OCI-LY7 (cell line): Measurements from ENCODE around the gene SGK1. TPM values are rescaled to one million over a fixed set of nuclear protein-coding genes. Genes with fewer than 3 reads are reported as not detected.

Experiments
- BruUV-seq: library from RNA; stranded (reverse); fragments of 400-500 nt; replicated peaks from 2 replicates; lab custom pipeline; 2021; lab: Mats Ljungman, UMichigan
- CTCF ChIA-PET: fragments of 300-600 bp; sonication (Branson Sonifier 250); formaldehyde crosslinking; loops from one replicate; lab custom pipeline; 2022; ENCODE audit warnings: antibody characterized with exemption; ENCODE audit not compliant: unreplicated experiment; lab: Charles Lee
- POLR2A ChIA-PET: fragments of 300-600 bp; sonication (Branson Sonifier 250); formaldehyde crosslinking; loops from one replicate; lab custom pipeline; 2022; ENCODE audit warnings: antibody characterized with exemption; lab: Charles Lee
- DNase-seq: peaks from one replicate; pipeline ENCODE4 v3.0.0-alpha.2; 2015; ENCODE audit warnings: low spot score
- H2AFZ ChIP-seq: fragments of 200-600 bp; sonication (generic), shearing (Covaris generic); 2 replicates; pipeline ENCODE4 v1.6.1; 2014; ENCODE audit warnings: mild to moderate bottlenecking, antibody characterized with exemption, low read length, moderate library complexity
- H3K27ac ChIP-seq: fragments of 200-600 bp; sonication (generic); 2 replicates; pipeline ENCODE4 v1.5.1; 2014; ENCODE audit warnings: mixed run types, low read depth, mild to moderate bottlenecking, moderate library complexity, low read length, inconsistent platforms; ENCODE audit not compliant: poor library complexity, severe bottlenecking
- H3K36me3 ChIP-seq: fragments of 200-600 bp; sonication (generic); 2 replicates; pipeline ENCODE4 v1.6.1; 2014; ENCODE audit warnings: mild to moderate bottlenecking, antibody characterized with exemption, low read length, moderate library complexity, mixed read lengths; ENCODE audit not compliant: insufficient read depth
- H3K4me1 ChIP-seq: fragments of 200-600 bp; sonication (generic); 2 replicates; pipeline ENCODE4 v1.5.1; 2014; ENCODE audit warnings: mild to moderate bottlenecking, low read length; ENCODE audit not compliant: insufficient read depth, poor library complexity, severe bottlenecking
- H3K4me2 ChIP-seq: fragments of 200-600 bp; sonication (generic); 2 replicates; pipeline ENCODE4 v1.6.1; 2014; ENCODE audit warnings: mild to moderate bottlenecking, low read length
- H3K4me3 ChIP-seq: fragments of 200-600 bp; sonication (generic); 2 replicates; pipeline ENCODE4 v1.5.1; 2014; ENCODE audit warnings: mild to moderate bottlenecking, low read depth, low read length; ENCODE audit not compliant: poor library complexity, severe bottlenecking
- H3K79me2 ChIP-seq: fragments of 200-600 bp; sonication (generic); 2 replicates; pipeline ENCODE4 v1.6.1; 2016; ENCODE audit warnings: low read depth, mild to moderate bottlenecking, low read length, moderate library complexity, mixed read lengths; ENCODE audit not compliant: insufficient read depth
- H3K9me2 ChIP-seq: fragments of 200-600 bp; sonication (generic); 2 replicates; pipeline ENCODE4 v1.6.1; 2016; ENCODE audit warnings: mild to moderate bottlenecking, low read length, mixed read lengths; ENCODE audit not compliant: insufficient read depth
- H3K9me3 ChIP-seq: fragments of 200-600 bp; sonication (generic); 2 replicates; pipeline ENCODE4 v1.6.1; 2014; ENCODE audit warnings: mild to moderate bottlenecking, mixed run types, low read length, mixed read lengths
- H4K20me1 ChIP-seq: fragments of 200-600 bp; sonication (generic); 2 replicates; pipeline ENCODE4 v1.6.1; 2014; ENCODE audit warnings: mild to moderate bottlenecking, antibody characterized with exemption, low read length, moderate library complexity, mixed read lengths; ENCODE audit not compliant: insufficient read depth
- CTCF ChIP-seq: fragments of 200-600 bp; sonication (generic); conservative IDR thresholded peaks from 2 replicates; pipeline ENCODE4 v1.5.1; 2014; ENCODE audit warnings: mild to moderate bottlenecking, antibody characterized with exemption, low read length, moderate library complexity, mixed read lengths
- EZH2phosphoT487 ChIP-seq: fragments of 200-600 bp; sonication (generic); IDR thresholded peaks from 2 replicates; pipeline ENCODE4 v1.6.1; 2018; ENCODE audit warnings: low read depth, borderline replicate concordance, mild to moderate bottlenecking, mixed run types, antibody characterized with exemption, low read length, moderate library complexity, mixed read lengths
- intact Hi-C: fragments of 100-400 bp; cut with micrococcal nuclease; formaldehyde crosslinking; loops from one replicate; pipeline ENCODE4 v1.10.0; 2022; ENCODE audit not compliant: unreplicated experiment
- total RNA-seq, 2 experiments: library from RNA; depleted of rRNA in 1 of 2; stranded (reverse); fragments of >200 nt in 1 of 2; shearing (Covaris generic) in 1 of 2; gene quantifications; 2 replicates each; pipeline ENCODE4 v1.2.3, GENCODE V29; 2014 to 2022

The SGK1 gene
- total RNA-seq, 2 experiments from 2014 or later, result 5.2 to 27.6 TPM

- DNase-seq, result no peak
- Histone ChIP-seq H2AFZ (peak overlapping the region; percentile 85; the same call in 1 of the 2 replicates), H3K4me2 (no peak overlapping the region), H3K9me3 (no peaks in the 10 kb centered on the region), H3K4me3 (no peak overlapping the region), H4K20me1 (no peaks in the 10 kb centered on the region), H3K79me2 (no peaks in the 10 kb centered on the region), H3K9me2 (no peaks in the 10 kb centered on the region), H3K27ac (no peak overlapping the region), H3K36me3 (no peaks in the 10 kb centered on the region), H3K4me1 (peaks cover 56% of the 10 kb centered on the region)
- ChIA-PET POLR2A (interaction anchor here (0.8 to 2.9 kb wide), 8 partner anchors 10 to 193 kb away, joined by 3 to 18 read pairs (median 4); no protein-coding TSS in a partner anchor), CTCF (no interaction called here)
- BruUV-seq, result no TSS peak
- intact Hi-C loops, result loop anchor here (10.0 kb wide), 1 partner anchor 625 kb away; no protein-coding TSS in a partner anchor
- no peak for TF ChIP-seq CTCF
- TF ChIP-seq EZH2phosphoT487, result no peak
Observed at GRCh38 chr6:134249759-134250602, 67.9 kb downstream of the SGK1 start.

GRCh38 chr6:134249239-134249758, 68.6 kb downstream of the SGK1 start:
- no peak for DNase-seq
- Histone ChIP-seq H3K4me3 (no peak overlapping the region), H4K20me1 (no peaks in the 10 kb centered on the region), H2AFZ (peak overlapping the region; percentile 85; the same call in 1 of the 2 replicates), H3K4me1 (peaks cover 57% of the 10 kb centered on the region), H3K36me3 (no peaks in the 10 kb centered on the region), H3K9me3 (no peaks in the 10 kb centered on the region), H3K79me2 (no peaks in the 10 kb centered on the region), H3K4me2 (no peak overlapping the region), H3K27ac (no peak overlapping the region), H3K9me2 (no peaks in the 10 kb centered on the region)
- intact Hi-C loops, result loop anchor here (10.0 kb wide), 1 partner anchor 626 kb away; no protein-coding TSS in a partner anchor
- BruUV-seq, result no TSS peak
- POLR2A ChIA-PET, result interaction anchor here (0.6 to 2.9 kb wide), 14 partner anchors 10 to 622 kb away, joined by 3 to 18 read pairs (median 3); no protein-coding TSS in a partner anchor
- no peak for TF ChIP-seq CTCF
- TF ChIP-seq EZH2phosphoT487, result no peak
- CTCF ChIA-PET, result no interaction called here
